Hindlimb muscle (tissue), 1 donor: ENCODE measurements around the gene CFAP157. TPM values are rescaled to one million over a fixed set of nuclear protein-coding genes. Genes with fewer than 3 reads are reported as not detected.

Experiments used
- DNase-seq: peaks from one replicate; pipeline ENCODE4 v3.0.0-alpha.2; 2013
- polyA plus RNA-seq: library from polyadenylated mRNA; unstranded; fragments of 120-200 nt; gene quantifications from one replicate; pipeline ENCODE4 v1.2.1, GENCODE V29; 2013; ENCODE audit not compliant: insufficient read length

The CFAP157 gene
- 1.4 TPM for polyA plus RNA-seq

DNA sequence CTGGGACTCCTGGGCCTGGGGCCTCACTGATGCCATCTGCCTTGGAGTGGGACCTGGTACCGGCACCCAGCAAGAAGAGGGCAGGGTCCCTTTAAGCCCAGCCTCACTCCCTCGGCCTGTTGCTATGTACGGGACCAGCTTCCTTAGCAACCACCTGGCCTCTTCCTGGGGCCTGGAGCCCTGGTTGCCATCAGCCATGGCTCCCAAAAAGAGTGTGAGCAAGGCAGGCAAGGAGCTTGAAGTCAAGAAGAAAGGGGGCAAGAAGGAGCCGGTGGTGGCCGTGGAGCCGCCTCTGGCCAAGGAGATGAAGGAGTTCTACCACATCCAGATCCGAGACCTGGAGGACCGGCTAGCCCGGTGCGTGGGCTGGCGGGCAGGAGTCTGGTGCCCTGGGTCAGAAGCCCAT is at the start of gene CFAP157:
TSS of gene CFAP157 (plus strand) at position 153 of the 406 bp plus-strand sequence. CDS start at position 197, 44 bp downstream.
- no peak for DNase-seq

DNA sequence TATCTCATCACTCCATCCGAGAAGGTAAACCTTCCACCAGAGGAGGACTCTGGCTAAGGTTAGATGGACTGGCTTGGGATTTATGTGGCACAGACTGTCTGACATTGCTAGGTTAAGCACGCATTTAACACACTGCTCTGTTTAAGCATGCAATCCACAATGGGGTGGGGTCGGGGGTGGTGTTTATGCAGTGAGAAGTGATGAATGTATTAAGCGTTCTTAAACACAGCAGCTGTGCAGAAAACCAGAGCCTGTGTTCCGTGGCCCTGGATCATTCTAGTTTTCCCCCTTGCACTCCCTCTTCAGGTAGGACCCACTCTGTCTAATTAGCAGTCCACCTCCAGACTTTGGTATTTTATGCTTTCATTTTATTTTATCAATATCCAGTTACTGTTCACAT is 48.4 kb upstream of the CFAP157 start:
- no peak for DNase-seq

DNA sequence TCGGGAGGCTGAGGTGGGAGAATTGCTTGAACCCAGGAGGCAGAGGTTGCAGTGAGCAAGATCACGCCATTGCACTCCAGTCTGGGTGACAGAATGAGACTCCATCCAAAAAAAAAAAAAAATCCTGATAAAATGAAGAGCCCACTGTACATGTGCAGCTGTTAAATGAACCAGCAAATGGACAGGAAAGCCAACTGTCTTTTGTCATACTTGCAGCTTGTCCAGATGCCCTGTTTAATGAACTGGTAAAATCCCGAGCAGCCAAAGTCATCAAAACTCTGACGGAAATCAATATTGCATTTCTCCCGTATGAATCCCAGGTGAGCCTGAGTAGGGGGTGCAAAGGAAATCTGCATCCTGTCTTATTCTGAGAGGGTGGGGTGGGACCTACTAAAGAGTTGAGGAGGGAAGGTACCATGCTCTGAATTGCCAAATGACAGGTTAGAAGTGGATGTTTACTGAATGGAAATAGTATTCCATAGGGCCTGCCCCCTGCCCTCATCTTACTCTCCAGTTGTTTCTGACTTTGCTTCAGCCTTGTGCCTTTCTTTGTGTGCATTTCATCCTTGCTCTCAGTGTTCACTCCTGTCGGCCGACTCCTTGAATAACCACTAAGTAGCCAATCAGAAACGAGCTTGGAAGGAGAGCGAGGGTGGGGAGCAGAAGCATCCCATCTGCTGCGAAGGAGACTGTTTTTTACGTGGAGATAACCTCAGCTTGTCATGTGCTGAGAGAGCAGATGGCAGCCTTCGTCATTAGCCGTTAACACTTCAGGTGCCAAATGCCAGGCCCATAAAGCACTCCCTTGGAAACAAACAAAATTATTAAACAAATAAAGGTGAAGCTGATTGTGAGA is 45.7 kb upstream of the CFAP157 start:
- DNase-seq = no peak

DNA sequence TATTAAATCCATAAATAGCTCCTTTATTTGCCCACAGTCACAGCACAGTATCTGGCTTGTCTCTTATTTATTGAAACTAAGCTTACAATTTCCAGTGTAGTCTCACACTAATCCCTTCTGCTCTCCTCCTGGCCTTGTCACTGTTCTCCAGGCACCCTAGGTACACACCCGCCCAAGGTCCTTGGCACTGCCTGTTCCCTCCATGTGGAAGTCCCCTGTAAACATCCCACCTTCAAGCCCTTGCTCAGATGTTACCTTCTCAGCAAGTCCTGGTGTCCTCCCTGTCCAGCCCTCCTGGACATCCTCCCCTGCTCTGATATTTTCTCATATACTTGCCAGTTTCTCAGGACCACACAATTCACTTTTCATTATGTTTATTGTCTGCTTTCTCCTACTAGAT is 44.2 kb upstream of the CFAP157 start:
- DNase-seq = no peak

DNA sequence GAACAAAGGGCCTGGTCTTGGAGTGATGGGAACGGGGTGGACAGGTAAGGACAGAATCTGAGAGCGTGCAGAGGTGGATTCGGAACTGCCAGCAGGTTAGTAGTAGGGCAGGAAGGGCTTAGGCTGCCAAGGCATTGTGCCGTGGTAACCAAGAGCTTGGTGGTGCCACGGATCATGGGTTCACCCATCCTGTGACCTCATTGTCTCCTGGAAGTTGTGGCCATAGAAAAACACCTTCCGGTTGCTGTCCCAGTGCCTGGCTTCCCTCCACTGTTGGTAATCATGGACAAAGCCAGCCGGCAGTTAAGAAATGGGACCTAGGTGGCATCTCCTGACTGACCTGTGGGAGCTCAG is 42.5 kb upstream of the CFAP157 start:
- no peak for DNase-seq

DNA sequence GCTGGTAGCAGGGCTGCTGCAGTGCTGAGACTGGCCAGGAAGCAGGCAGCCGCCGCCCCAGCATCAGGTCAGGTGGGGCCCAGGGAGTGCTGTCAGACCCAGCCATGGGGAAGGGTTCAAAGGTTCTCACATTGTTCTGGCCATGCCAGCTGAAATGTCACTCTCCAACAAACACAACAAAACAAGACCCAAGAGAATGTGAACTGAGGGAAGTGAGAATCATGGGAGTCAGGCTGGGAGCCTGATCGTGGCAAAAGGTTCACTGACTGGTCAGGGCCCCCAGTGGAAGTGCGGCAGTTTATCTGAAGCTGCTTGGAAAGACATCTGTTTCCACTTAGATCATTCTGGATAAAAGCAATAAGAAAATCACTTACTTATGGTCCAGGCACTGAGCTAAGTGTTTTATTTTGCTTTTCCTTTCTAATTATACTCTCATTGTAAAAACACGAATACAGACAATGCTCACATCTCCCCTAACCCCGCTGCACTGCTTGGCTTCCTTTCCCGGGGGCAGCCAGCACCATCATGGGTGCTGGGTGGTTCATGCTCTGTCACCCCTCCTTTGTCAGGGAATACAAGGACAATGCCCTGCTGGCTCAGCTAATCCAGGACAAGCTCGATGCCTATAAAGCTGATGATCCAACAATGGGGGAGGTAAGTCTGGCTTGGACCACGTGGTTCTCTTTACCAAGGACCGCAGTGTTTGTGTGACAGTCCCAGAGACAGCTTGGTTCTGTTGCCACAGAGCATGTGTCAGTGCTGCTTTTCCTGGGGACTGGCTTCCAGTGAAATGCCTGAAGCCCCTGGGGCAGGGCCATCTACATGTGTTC is 41.9 kb upstream of the CFAP157 start:
- no peak for DNase-seq

DNA sequence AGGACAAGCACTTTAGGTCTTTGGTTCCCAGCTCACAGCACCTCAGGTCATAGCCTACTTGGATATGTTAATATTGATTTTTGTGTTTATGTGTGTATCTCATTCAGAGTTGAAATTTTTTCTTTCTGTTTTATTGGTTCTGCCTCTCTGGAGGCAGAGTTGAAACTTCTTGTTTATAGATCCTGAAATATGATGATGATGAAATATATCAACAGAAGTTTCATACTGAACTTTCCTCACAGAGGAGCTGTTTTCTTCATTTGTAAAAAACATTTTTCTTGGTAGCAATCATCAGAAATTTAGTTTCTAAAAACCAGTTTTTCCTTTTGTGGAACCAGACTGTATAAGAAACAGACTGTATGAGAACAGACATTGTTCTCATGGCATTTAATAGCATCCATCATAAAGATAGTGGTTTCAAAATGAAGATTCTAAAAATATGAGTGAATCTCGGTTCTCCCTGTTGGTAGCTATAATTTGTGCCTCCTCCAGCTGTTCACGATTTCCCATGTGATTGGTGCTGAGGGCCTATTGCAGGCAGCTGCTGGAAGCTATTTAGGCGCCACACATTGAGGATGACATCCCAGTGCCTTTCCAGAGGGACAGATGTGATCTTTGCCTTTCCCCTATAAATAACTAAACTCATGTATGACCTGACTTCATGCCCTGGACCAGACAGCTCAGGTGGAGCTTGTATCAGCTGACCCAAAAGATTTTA is 39.5 kb upstream of the CFAP157 start:
- no peak for DNase-seq

DNA sequence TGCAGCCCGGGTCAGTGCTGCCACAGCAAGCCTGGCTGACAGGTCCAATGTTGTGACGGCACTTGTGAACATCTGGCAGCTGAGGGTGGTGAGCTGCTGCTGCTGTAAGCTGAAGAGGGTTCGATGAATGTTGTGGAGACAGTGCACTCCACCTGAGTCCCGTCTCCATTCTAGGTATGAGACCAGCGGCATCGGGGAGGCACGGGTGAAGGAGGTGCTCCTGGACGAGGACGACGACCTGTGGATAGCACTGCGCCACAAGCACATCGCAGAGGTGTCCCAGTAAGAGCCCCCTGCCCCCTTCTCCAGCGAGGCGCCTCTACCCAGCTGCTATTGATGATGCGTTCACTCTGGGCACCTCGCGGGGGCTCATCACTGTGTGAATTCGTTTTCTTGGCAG is 38.9 kb upstream of the CFAP157 start:
- no peak for DNase-seq

DNA sequence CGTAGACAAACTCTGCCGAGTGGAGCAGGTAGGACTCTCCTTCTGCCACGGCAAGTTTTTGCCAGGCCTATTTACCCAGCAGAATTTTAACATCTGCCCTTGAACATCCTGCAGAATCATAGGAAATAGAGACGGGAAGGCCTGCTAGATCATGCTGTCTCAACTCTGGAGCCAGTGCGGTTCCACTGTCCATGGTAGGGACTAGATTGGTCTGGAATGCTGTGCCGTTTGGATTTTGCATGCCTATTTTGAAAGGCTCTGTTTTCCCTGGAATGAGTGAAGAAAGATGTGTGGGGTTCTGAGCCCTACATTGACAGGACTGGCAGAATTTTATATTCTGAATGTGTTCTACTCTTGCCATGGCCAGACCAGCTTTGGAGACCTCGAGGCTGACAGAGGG is 33.6 kb upstream of the CFAP157 start:
- DNase-seq = no peak

DNA sequence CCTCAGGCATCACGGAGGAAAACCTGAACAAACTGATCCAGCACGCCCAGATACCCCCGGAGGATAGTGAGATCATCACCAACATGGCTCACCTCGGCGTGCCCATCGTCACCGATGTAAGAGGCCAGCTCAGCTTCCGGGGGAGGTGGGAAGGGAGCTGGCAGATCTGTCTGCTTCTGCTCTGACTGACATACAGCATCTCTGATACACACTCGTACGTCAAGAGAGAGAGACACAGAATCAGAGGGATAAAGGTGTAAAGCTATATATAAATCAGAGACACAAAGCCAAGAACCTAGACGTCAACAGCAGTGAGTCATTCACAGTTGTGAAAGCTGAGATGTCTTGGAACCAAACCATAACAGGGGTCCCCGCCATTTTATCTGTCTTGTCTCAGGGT is 30.1 kb upstream of the CFAP157 start:
- DNase-seq = no peak

DNA sequence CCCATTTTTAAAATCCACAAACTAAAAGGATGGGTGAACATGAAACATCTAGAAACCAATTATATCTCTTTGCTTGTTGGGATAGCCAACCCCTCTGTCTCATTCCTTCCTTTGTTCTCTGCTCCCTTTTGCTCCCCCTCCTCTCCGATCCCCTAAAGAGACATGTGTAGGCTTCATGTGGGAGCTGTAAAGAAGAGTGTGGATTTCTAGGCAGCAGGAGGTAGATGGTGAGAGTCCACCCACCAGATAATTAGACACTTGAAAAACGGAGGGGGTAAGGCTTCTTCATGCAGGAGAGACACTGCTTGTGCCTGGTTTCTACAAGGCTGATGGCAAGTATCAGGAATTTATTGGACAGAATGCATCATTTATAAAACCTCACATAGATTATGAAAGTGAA is 27.3 kb upstream of the CFAP157 start:
- DNase-seq = no peak

DNA sequence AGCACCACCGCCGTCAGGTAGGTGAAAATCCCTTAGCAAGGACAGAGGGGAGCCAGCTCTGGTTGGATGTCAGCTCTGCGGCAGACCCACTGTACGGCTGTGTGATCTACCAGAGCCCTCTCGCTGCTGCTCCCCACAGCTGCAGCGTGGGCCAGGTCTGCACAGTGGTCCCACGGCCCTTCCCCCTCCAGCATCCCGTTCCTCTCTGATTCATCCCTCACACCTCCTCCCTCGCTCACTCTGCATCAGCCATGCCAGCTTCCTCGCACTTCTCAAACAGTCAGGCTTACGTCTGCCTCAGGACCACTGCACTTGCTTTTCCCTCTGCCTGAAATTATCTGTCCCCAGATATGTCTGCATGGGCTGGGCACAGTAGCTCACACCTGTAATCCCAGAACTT is 26.6 kb upstream of the CFAP157 start:
- DNase-seq = no peak

DNA sequence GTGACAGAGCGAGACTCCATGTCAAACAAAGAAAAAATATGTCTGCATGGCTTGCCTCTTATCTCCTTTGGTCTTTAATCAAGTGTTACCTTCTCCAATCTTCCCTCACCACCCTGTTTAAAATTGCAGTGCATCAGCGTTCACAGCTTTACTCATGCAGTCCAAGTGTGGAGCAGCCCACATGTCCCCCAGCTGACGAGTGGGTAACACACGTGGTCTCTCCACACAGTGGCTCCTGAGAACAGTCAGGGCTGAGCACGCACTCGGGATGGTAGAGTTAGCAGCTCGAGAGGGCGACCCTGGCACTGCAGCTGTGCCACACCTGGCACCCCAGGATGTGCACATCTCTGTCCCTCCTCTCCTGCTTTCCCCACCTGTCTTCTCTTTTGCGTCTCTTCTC is 25.9 kb upstream of the CFAP157 start:
- DNase-seq = no peak

DNA sequence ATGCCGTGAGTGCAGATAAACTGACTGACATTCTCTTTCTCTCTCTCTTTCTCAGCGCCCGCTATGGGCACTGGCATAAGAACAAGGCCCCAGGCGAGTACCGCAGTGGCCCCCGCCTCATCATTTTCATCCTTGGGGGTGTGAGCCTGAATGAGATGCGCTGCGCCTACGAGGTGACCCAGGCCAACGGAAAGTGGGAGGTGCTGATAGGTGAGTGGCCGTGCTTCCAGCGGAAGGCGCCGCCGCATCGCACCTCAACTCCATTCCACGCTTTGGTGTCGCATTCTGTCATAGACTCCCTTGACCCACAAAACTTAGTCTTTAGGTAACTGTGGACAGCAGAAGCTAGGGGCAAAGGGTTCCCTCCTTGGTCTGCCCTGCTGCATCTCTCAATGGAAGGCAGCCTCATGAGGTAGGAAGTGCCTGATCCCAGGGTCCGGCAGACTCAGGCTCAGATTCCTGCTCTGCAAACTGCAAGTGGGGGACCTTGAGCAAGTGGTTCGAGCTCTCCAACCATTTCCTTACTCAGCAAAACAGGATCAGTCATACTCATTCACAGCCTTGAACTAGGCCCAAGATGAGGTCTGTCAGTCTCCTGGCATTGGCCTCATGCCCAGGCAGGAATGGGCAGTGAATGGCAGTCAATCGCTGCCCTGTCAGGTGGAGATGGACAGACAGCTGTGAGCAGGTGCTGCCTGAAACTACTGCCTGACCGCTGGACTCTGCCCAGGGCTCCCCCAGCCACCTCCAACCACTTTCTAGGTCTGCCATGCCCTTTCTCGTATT is 24.2 kb upstream of the CFAP157 start:
- DNase-seq = no peak

DNA sequence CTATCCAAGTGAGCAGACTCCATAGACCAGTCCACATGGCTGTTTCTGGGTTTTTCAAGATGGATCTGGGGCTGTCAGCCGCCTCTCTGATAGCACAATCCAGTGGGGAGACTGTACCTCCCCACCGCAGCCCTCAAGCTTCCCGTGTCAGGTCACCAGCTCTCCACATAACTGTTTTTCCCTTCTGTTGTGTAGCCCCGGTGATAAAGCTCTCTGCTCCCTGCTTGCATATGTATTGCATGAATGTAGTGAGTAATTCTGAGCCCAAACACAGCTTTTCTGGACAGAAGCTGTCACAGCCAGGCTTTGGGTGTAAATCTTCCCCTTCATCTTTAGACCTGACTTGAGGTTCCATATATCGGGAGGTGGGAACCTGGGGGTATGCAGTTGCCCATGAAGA is 23.1 kb upstream of the CFAP157 start:
- DNase-seq = no peak

DNA sequence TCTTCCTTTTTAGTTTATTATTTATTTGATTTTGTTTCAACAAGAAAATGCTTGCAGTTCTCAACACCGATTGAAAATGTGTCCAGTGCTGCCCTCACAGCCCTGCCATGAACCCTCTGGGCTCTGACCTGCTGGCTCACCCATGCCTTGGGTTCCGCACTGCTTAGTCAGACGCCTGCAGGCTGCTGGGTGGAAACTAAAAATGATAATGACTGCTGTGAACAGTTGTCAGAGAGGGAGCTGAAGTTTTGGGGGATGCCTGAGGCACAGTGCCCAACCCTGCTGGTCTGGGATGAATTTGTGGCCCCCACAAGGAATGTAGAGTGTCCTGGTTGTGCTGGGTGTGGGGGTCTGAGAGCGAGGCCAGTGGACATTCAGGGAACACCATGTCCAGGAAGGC is 22.2 kb upstream of the CFAP157 start:
- no peak for DNase-seq

DNA sequence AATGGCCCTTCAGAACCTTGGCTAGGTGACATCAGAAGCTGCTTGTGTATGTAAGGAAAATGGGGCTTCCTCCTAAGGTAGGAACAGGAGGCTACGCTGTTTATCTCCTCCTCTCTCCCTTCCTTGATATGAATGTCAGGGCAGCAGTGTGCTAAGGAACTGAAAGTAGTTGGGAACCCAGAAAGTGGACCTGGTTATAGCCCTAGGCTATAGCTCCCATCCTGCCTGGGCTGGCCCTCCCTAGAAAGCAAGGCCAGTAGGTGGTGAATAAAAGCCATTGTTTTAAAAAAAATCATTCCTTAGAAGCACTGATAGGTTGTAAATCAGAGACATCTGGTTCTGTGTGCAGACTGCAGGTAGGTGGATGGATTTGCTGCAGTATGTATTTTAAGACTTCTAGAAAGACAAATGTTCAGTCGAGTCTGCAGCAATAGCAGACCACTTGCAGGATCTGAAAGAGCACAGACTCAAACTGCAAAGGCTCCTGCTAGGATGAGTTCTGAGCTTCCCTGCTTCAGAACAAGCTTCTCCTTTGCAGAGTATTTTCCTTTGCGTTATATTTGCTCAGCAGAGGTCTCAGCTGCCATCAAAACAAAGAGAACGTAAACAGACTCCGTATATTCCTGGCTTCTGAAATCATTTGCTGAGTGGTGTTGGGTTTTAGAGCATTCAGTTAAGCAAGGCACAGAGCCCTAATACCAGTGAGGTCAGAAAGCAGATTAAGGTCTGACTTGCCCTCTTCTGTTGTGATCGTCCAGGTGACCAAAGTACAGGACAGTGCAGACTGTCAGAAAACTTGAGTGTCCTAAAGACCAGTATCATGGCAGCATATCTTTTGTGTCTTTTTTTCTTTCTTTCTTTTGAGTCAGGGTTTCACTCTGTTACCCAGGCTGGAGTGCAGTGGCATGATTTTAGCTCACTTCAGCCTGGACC is 20.1 kb upstream of the CFAP157 start:
- DNase-seq = no peak

DNA sequence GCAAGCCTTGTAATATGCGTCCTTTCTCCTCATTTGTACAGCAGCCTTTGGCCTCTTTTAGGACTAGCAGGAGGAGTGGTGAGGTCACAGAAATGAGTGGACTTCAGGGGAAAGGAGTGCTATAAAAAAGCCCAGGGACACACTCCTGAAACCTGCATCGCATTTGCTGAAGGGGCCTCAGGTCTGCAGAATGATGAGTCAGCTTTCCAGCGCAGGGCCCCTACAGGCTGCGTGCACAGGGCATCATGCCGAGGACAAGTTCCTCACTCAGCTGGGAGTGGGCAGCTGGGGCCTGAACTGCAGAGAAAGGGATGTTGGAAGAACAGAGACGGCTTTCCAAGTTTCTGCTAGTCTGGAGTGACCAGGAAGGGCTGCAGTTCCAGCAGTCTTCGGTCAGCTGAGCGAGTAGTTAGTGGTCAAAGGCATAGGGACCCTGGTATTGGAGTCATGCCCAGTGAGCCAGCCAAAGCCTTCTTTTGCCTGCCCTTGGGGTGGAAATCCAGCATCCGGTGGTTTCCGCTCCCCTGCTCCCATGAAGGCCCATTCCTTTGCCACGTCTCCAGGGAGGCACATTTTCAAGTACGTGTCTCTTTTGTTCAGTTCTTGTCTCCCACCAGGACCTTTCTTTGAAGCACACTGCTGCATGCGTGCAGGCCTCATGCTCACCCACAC is 17.3 kb upstream of the CFAP157 start:
- DNase-seq = no peak

DNA sequence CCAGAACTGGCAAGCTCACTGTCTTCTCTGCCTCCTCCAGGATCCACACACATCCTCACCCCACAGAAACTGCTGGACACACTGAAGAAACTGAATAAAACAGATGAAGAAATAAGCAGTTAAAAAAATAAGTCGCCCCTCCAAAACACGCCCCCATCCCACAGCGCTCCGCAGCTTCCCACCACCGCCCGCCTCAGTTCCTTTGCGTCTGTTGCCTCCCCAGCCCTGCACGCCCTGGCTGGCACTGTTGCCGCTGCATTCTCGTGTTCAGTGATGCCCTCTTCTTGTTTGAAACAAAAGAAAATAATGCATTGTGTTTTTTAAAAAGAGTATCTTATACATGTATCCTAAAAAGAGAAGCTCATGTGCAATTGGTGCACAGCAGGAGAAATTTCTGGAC is 16.1 kb upstream of the CFAP157 start:
- no peak for DNase-seq

DNA sequence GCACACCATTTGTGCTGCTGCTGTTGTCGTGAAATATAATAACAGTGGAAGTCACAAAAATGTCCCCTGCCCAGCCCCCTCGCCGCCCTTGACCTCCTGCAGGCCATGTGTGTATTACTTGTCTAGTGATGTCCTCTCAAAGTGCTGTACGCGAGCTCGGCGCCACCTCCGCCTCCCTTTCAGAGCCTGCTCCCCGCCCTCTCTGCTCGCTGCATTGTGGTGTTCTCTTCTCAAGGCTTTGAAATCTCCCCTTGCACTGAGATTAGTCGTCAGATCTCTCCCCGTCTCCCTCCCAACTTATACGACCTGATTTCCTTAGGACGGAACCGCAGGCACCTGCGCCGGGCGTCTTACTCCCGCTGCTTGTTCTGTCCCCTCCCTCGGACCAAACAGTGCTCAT is 14.7 kb upstream of the CFAP157 start:
- DNase-seq = no peak

DNA sequence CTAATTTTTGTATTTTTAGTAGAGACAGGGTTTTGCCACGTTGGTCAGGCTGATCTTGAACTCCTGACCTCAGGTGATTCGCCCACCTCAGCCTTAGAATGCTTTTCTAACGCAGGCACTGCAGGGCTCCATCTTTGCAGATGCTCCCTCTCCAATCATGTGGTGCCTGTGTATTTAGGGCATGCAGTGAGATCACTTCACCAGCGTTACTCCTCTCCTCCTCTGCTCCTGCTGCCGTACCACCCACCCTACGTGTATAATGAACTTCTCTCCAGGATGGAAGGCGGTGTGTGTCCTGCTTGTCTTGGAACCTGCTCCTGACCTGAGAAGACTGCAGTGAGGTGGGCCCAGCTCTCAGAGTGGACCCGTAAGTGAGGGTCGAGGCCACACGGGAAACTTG is 13.6 kb upstream of the CFAP157 start:
- no peak for DNase-seq
